DOHH2 (cell line): ENCODE data around the gene TRIM40.

Experiments used
- EZH2phosphoT487 ChIP-seq: fragments of 200-600 bp; sonication (generic); IDR thresholded peaks from 2 replicates; pipeline ENCODE4 v1.6.1; 2017; ENCODE audit warnings: borderline replicate concordance, mild to moderate bottlenecking, antibody characterized with exemption, low read length, moderate library complexity, mixed read lengths
- TF ChIP-seq, protein P1 (sequence below): fragments of 200-600 bp; sonication (generic); IDR thresholded peaks from one replicate; pipeline ENCODE4 v1.5.1; 2014; ENCODE audit warnings: antibody characterized with exemption, mild to moderate bottlenecking, low read depth, low read length; ENCODE audit not compliant: poor library complexity, severe bottlenecking

DNA sequence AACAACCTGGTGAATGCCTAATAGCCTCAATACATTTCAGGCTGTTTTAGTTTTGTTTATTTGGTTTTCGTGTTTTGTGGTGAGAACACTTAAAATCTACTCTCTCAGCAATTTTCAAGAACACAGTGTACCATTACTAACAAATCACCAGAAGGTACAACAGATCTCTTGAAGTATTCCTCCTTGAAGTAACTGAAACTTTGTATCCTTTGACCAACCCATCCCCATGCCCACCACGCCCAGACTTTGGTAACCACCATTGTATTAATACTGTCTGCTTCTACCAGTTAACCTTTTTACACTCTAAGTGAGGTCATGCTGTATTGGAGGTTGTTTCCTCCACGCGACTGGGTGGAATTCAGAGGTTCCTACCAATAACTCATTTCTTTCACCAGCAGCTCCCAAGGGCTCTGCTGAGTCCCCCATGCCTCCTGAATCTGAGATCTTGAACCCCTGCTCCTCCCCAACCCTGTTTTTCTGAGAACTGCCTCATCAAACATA is 5.7 kb upstream of the TRIM40 start:
- TF ChIP-seq, protein P1, sequence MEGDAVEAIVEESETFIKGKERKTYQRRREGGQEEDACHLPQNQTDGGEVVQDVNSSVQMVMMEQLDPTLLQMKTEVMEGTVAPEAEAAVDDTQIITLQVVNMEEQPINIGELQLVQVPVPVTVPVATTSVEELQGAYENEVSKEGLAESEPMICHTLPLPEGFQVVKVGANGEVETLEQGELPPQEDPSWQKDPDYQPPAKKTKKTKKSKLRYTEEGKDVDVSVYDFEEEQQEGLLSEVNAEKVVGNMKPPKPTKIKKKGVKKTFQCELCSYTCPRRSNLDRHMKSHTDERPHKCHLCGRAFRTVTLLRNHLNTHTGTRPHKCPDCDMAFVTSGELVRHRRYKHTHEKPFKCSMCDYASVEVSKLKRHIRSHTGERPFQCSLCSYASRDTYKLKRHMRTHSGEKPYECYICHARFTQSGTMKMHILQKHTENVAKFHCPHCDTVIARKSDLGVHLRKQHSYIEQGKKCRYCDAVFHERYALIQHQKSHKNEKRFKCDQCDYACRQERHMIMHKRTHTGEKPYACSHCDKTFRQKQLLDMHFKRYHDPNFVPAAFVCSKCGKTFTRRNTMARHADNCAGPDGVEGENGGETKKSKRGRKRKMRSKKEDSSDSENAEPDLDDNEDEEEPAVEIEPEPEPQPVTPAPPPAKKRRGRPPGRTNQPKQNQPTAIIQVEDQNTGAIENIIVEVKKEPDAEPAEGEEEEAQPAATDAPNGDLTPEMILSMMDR = no peak
- TF ChIP-seq EZH2phosphoT487 = no peak
